ENCODE measurements around the gene MBD4.

- TF ChIP-seq RAD51 (IDR thresholded peaks at IDR 0.05): no peak
- TF ChIP-seq POLR2AphosphoS5 (IDR thresholded peaks at IDR 0.05; ENCODE audit: low read length): no peak
- TF ChIP-seq FOXM1 (IDR thresholded peaks at IDR 0.05; ENCODE audit: low read depth, low read length): no peak
- no peak for TF ChIP-seq JUND (IDR thresholded peaks at IDR 0.05; ENCODE audit: low read depth, low read length)
- no peak for TF ChIP-seq ZNF274 (IDR thresholded peaks at IDR 0.05; ENCODE audit: insufficient read depth, insufficient read length)
- TF ChIP-seq, protein P1, sequence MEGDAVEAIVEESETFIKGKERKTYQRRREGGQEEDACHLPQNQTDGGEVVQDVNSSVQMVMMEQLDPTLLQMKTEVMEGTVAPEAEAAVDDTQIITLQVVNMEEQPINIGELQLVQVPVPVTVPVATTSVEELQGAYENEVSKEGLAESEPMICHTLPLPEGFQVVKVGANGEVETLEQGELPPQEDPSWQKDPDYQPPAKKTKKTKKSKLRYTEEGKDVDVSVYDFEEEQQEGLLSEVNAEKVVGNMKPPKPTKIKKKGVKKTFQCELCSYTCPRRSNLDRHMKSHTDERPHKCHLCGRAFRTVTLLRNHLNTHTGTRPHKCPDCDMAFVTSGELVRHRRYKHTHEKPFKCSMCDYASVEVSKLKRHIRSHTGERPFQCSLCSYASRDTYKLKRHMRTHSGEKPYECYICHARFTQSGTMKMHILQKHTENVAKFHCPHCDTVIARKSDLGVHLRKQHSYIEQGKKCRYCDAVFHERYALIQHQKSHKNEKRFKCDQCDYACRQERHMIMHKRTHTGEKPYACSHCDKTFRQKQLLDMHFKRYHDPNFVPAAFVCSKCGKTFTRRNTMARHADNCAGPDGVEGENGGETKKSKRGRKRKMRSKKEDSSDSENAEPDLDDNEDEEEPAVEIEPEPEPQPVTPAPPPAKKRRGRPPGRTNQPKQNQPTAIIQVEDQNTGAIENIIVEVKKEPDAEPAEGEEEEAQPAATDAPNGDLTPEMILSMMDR (IDR thresholded peaks at IDR 0.05 in 2 of 3, conservative IDR thresholded peaks at IDR 0.05 in 1 of 3; ENCODE audit: control insufficient read depth in 2 of 3, extremely low read depth in 1 of 3, insufficient read depth in 1 of 3, low read depth in 3 of 3, low read length in 3 of 3): no peak
- TF ChIP-seq POLR2A (IDR thresholded peaks at IDR 0.05; ENCODE audit: low read depth, low read length): no peak
- TF ChIP-seq SMC3 (IDR thresholded peaks at IDR 0.05; ENCODE audit: borderline replicate concordance, low read length): no peak
- no peak for TF ChIP-seq BCL11A (IDR thresholded peaks at IDR 0.05; ENCODE audit: low read depth, low read length)
- no peak for TF ChIP-seq SRF (IDR thresholded peaks at IDR 0.05; ENCODE audit: low read depth in 2 of 2, low read length in 2 of 2)
- no peak for TF ChIP-seq NR2C2 (IDR thresholded peaks at IDR 0.05; ENCODE audit: borderline replicate concordance, control insufficient read depth, insufficient read length, low read depth)
- TF ChIP-seq ATF7 (IDR thresholded peaks at IDR 0.05; ENCODE audit: low read depth): no peak
- TF ChIP-seq MYC (IDR thresholded peaks at IDR 0.05; ENCODE audit: insufficient read depth, insufficient read length, insufficient replicate concordance, low read length, severe bottlenecking): no peak
- no peak for TF ChIP-seq CHD1 (IDR thresholded peaks at IDR 0.05; ENCODE audit: low read depth, low read length)
Observed at GRCh38 chr3:129415830-129416229, 23.9 kb downstream of the MBD4 start.

Measured in GM12878 (cell line).